NCI-H187 treated with DMSO at 0.1 percent for 48 hours (cell line): ENCODE data around the gene HIGD1A.

Source experiments
- DNase-seq: peaks from one replicate; lab custom pipeline; 2025; lab: John Stamatoyannopoulos, UW

HIGD1A gene

DNA sequence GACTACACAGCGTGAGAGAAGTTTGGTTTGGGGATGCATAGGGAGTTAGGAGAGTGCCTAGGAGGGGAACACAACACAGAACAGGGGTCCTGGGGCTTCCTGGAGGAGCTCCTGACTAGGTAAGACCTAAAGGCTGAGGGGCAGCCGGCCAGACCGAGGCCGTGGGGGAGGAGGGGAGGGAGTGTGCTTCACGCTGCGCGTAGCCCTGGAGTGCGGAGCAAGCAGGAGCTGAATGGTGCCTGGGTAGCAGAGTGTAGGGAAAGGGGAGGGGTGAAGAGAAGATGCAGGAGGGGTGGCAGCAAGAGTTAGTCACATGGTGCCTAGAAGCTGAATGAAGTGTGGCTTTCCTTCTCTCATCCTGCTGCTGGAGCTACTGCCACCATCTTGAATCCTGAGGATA lies 69.3 kb downstream of the HIGD1A start:
- peak; percentile 42 for DNase-seq

- no peak for DNase-seq
Observed at GRCh38 chr3:42734263-42734860, 69.9 kb downstream of the HIGD1A start.

DNA sequence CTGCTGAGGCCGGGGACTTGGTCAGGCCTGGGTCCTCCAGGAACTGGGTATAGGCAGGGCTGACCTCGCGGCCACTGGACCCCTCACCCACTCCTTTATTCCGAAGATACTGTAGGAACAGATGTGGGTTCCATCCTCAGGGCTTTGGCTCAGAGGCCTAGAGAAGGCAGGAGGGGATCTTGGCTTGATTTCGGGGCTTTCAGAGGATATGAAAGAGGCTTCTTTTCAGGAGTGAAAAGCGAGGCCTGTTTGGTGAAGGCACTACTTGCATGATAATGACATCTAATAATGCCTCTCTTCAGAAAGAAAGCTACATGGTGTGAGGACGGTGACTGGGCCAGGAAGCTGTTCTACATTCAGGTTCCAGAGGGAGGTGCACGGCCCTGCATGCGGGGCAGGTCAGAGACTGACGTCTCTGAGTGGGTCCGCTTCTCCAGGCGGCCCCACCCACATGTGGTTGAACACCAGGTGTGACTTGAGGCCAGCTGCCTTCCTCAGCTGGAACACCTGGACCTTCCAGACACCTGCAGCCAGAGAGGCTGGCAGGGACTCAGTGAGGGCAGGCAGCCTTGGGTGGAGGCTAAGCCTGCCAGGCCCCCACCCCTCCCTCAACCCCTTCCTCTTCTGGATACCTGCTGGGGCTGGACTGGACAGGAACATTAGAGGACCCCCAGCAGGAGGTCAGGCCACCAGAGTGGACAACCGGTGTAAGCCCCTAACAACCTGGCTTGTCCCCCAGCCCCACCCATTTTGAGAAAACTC lies 70.6 kb downstream of the HIGD1A start:
- peak; percentile 9 for DNase-seq
